Measurements from ENCODE around the gene TSC2.
"Not testable (repeated sequence)": the region's sequence is repeated elsewhere in the genome, so short reads cannot be mapped to it uniquely, and the experiment has no call there.

Gene TSC2

GRCh38 chr16:2011726-2012125, 36.1 kb upstream of the TSC2 start:
- not testable (repeated sequence) for DNase-seq

GRCh38 chr16:2013527-2013926, 34.3 kb upstream of the TSC2 start:
- DNase-seq = no peak

- no peak for DNase-seq
Measured at GRCh38 chr16:2015117-2015946, 32.5 kb upstream of the TSC2 start.

- no peak for DNase-seq
Measured at GRCh38 chr16:2015947-2016208, 31.9 kb upstream of the TSC2 start.

- no peak for DNase-seq
Measured at GRCh38 chr16:2016407-2016922, 31.3 kb upstream of the TSC2 start.

- peak; percentile 21 for DNase-seq
Measured at GRCh38 chr16:2019518-2019920, 28.3 kb upstream of the TSC2 start, which contains the start of gene NPW. NPW (plus strand) TSS chr16:2019785.

DNA sequence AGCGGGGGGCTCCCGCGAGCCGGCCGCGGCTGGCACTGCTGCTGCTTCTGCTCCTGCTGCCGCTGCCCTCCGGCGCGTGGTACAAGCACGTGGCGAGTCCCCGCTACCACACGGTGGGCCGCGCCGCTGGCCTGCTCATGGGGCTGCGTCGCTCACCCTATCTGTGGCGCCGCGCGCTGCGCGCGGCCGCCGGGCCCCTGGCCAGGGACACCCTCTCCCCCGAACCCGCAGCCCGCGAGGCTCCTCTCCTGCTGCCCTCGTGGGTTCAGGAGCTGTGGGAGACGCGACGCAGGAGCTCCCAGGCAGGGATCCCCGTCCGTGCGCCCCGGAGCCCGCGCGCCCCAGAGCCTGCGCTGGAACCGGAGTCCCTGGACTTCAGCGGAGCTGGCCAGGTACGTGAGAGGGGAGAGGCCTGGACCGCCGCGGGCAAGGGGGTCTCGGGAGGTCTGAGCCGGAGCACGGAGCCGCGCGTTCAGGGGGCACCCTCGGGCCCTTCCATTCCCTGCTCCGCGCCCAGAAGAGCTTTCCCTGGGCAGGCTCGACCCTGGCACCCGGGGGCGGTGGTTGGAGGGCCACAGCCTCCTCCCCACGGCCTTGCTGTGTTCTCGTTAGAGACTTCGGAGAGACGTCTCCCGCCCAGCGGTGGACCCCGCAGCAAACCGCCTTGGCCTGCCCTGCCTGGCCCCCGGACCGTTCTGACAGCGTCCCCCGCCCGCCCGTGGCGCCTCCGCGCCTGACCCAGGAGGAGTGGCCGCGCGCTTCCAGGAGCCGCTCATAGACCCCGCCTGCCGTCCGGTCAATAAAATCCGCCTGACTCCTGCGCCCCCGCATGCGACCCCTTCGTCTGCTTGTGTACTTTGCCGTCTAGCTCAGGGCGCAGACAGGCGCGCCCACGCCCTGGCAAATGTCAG, 27.6 kb upstream of the TSC2 start:
- no peak for DNase-seq

DNA sequence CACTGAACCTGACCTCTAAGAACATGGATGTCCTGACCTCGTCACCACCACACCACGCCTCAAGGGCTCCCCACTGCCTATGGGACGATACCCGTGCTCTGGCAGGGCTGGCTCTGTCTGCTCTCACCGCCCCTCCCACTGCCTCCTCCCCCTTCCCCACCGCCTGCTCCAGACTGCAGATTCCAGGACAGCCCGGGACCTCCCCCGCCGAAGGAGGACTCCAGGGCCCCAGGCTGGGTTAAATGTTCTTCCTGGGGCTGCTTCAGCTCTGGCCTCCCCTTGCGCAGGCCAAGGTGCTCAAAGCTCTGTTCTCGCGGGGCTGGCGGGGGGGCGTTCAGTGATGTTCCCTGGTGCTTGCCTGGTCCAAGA, 25.1 kb upstream of the TSC2 start:
- no peak for DNase-seq

DNA sequence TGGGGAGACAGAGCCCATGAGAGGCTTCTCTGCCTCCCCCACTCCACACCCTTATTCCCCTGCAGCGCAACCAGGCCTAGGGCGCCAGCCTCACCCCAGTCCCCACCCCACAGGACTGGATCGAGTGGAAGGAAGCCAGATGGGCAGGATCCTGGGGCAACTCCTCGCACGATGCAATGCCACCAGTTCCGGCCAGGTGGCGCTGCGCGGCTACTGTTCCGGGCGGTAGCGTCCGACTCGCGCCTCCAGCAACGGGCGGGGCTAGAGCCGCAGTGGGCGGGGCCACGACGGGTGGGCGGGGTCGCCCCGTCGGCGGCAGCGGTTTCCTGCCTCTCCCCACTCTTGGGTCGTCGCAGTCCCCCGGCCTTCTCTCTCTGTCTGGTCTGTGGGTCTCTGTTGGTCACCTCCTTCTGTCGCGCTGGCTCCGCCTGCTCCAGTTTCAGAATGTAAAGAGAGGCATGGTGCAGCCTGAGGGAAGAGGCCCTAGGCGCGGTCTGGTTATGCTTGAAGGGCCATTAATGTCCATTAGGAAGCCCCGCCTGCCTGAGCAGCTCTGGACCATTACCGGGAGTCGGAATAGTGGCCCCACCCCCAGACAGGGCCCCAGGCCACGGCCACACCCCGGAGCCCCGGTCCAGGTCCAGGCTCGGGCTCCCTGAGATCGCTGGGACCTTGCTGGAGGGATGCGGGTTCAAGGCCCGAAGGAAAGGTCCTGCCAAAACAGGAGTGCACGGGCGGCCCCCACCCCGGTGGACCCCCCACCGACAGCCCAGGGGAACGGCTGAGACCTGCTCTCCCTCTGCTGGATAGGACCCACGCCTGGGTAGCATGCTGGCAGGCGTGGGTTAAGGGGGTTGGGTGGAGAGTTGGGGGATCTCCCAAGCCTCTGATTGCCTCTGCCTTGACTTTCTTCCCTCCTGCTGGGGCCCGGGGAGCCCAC, 24.4 kb upstream of the TSC2 start:
- peak; percentile 97 for DNase-seq

DNA sequence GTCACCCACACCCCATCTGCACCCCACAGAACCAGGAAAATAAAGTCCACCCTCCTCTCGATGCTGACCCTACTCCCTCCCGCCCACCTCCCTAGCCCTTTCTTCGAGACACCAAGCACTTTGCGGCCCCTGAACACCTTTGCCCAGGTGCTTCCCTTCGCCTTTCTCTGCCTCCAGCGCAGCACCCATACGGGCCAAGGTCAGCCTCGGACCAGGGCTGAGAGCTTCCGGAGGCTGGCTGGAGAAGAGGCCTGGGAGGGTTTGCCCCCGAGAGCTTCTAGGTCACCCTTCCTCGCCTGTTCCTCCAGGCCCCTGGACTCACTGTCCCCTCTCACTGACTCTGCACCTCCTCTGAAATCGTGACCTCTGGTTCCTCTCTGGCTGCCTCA, 23.8 kb upstream of the TSC2 start:
- DNase-seq = no peak

DNA sequence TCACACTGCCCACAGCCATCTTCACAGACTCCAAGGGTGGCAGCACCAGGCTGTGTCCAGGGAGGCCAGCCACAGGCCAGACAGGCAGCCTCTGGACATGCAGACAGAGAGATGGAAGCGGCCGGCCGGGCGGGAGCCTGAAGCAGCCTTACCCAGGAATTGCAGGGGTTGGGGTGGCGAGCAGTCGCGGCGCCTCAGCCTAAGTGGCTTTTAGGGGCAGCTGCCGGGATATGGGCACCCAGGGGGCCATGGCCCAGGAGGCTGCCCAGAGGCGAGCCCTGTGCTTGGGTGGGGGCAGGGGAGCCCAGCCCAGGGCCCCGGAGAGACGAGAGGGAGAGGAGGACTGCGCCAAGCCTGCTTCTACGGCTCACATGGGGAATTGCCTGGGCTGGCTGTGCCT, 22.5 kb upstream of the TSC2 start:
- no peak for DNase-seq

DNA sequence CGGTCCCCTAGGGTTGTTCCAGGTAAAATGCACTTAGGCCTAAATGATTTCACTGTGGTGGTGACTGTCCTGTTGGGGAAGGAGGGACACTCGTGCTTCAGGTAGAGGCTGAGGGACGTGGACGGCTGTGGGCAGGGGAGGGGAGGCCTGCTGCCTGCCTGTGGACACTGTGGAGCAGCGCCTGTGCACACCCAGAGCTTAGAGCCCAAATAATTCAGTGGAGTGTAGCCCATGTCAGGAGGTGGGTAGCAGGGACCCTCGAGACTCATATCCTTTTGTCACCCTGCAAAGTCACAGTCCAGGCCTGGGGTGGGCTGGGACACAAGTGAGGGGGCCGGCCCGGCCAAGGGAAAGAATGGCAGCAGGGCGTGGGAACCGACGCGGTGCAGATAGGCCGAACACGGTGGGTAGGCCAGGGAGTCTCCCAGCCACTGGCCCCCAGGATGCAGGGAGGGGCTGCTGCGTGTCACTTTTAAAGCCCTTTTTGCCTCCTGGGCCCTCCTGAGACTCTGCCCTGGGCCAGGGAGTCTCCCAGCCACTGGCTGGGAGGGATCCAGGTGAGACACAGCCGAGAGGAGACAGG, 21.8 kb upstream of the TSC2 start:
- no peak for DNase-seq

DNA sequence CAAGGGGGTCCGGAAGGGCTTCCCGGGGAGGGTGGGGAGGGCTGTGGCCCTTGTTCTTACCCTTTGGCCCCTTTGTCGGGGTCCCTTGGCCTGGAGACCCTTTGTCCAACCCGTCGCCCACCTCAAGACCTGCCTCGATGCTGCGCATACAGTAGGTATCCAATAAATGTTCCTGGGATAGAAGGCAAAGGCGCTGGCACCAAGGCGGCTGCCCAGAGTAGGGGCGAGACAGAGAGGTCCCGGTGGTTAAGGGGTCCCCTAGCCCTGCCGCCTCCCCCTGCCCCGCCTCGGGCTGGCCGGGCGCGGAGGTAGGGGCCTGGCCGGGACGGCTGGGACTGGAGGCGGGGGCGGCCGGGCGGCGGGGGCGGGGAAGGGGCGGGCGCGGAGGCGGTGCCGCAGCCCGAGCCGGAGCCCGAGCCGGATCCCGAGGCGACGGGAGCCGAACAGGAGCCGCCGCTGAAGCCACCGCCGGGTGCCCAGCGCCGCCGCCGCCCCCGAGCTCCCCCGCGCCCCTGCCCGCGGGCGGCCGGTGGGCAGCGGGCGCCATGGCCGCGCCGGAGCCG, 21.2 kb upstream of the TSC2 start, which contains the start of gene NHERF2:
NHERF2 (plus strand) TSS at position 442 of the 563 bp plus-strand sequence; CDS start at position 546, 104 bp downstream.
- peak; percentile 44 for DNase-seq

- peak; percentile 18 for DNase-seq
Measured at GRCh38 chr16:2027024-2028010, 20.5 kb upstream of the TSC2 start.

DNA sequence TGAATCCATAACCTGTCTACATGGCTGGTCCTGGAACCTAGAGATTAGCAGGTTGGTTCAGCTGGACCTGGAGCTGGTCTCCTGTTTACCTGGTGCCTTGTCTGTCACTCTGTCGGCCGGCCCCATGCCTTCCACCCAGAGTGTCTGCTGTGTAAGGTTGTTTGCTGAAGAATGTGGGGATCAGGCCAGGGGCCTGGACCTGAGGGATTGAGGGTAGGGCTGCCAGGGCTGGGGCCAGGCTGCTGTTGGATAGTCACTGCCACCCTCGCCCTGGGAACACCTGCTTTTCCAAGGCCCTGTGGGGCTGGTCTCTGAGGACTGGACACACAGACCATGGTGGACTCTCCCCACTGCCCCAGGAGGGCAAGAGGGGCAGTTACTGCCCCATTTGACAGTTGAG, 19.6 kb upstream of the TSC2 start:
- DNase-seq = no peak

DNA sequence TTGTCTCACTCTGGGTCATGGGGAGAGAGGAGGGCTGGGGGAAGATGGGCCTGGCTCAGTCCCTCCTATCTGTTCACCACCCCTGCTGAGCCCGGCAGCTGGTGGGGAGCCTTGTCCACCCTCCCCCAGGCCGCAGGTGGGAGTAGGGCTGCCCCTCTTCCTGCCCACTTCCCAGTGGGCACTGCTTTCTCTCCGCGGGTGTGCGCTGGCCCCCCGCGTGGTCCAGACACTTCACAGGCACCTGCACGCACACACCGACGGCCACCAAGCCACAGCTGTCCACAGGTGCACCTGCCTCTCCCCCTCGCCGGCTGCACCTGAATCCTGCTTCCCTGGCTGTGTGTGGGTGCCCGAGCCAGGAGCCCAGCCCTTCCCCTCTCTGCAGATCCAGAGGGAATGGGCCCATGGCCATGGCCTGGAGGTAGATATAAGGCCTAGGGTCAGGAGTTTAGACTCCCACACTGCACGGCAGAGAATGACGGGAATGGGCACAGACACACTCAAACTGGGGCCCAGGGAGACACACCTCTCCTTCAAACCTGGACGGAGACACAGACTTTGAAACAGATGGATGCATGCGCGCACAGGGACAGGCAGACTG, 19.1 kb upstream of the TSC2 start:
- no peak for DNase-seq

- no peak for DNase-seq
Measured at GRCh38 chr16:2029350-2029749, 18.4 kb upstream of the TSC2 start.

- DNase-seq = no peak
Measured at GRCh38 chr16:2030036-2030435, 17.7 kb upstream of the TSC2 start.

- no peak for DNase-seq
Measured at GRCh38 chr16:2031081-2031577, 16.7 kb upstream of the TSC2 start.
